Measurements from ENCODE around the gene POGZ. TPM values are rescaled to one million over a fixed set of nuclear protein-coding genes. Genes with fewer than 3 reads are reported as not detected.

The POGZ gene
- total RNA-seq, 3 donors from 2014 or later, result 37.0 to 72.6 (median 60.3) TPM

GRCh38 chr1:151502859-151503780 lies 43.8 kb upstream of the POGZ start:
- intact Hi-C loops (cut with DNase I; ENCODE audit: low total_unique reads), result no loop called here
- H3K4me3 ChIP-seq, result no peak overlapping the region
- DNase-seq (ENCODE audit: low spot score in 2 of 2), result no peak

GRCh38 chr1:151502035-151502700 lies 42.9 kb upstream of the POGZ start:
- TF ChIP-seq POLR2AphosphoS5 (IDR thresholded peaks at IDR 0.05), result no peak
- TF ChIP-seq POLR2A (IDR thresholded peaks at IDR 0.05), result no peak
- no peak for TF ChIP-seq CTCF (IDR thresholded peaks at IDR 0.05)
- Histone ChIP-seq H3K27ac (no peak overlapping the region), H3K27me3 (no peaks in the 10 kb centered on the region), H3K36me3 (no peaks in the 10 kb centered on the region), H3K4me3 (no peak overlapping the region), H3K4me1 (no peaks in the 10 kb centered on the region), H3K9me3 (no peaks in the 10 kb centered on the region)
- intact Hi-C loops (cut with DNase I; ENCODE audit: low total_unique reads), result no loop called here
- DNase-seq (ENCODE audit: low spot score in 2 of 2), result no peak

More at GRCh38 chr1:151502859-151503780, 43.8 kb upstream of the POGZ start:
- H3K27ac ChIP-seq, result no peak overlapping the region
- no peaks in the 10 kb centered on the region for H3K4me1 ChIP-seq
- no peak for TF ChIP-seq POLR2A (IDR thresholded peaks at IDR 0.05)
- TF ChIP-seq CTCF (IDR thresholded peaks at IDR 0.05), result no peak
- no peaks in the 10 kb centered on the region for H3K36me3 ChIP-seq
- no peaks in the 10 kb centered on the region for H3K9me3 ChIP-seq
- H3K27me3 ChIP-seq, result no peaks in the 10 kb centered on the region

GRCh38 chr1:151501474-151501873 lies 42.2 kb upstream of the POGZ start:
- DNase-seq (ENCODE audit: low spot score in 2 of 2), result no peak
- H3K36me3 ChIP-seq, result no peaks in the 10 kb centered on the region
- H3K4me1 ChIP-seq, result no peaks in the 10 kb centered on the region
- H3K27ac ChIP-seq, result no peak overlapping the region
- intact Hi-C loops (cut with DNase I; ENCODE audit: low total_unique reads), result no loop called here
- H3K9me3 ChIP-seq, result no peaks in the 10 kb centered on the region
- H3K4me3 ChIP-seq, result no peak overlapping the region
- H3K27me3 ChIP-seq, result no peaks in the 10 kb centered on the region
- no peak for TF ChIP-seq POLR2AphosphoS5 (IDR thresholded peaks at IDR 0.05)
- peak in 1 of 3 donors; percentile 29 for TF ChIP-seq CTCF (IDR thresholded peaks at IDR 0.05)
- no peak for TF ChIP-seq POLR2A (IDR thresholded peaks at IDR 0.05)

GRCh38 chr1:151499930-151500329 lies 40.6 kb upstream of the POGZ start:
- Histone ChIP-seq H3K27me3 (no peaks in the 10 kb centered on the region), H3K27ac (no peak overlapping the region), H3K9me3 (no peaks in the 10 kb centered on the region), H3K4me3 (no peak overlapping the region), H3K36me3 (no peaks in the 10 kb centered on the region), H3K4me1 (no peaks in the 10 kb centered on the region)
- no peak for TF ChIP-seq CTCF (IDR thresholded peaks at IDR 0.05)
- TF ChIP-seq POLR2A (IDR thresholded peaks at IDR 0.05), result no peak
- TF ChIP-seq POLR2AphosphoS5 (IDR thresholded peaks at IDR 0.05), result no peak
- DNase-seq (ENCODE audit: low spot score in 2 of 2), result no peak
- intact Hi-C loops (cut with DNase I; ENCODE audit: low total_unique reads), result no loop called here

- no peak for DNase-seq (ENCODE audit: low spot score in 2 of 2)
- Histone ChIP-seq H3K27me3 (no peaks in the 10 kb centered on the region), H3K27ac (no peak overlapping the region), H3K4me1 (peaks cover 0 to 4% of the 10 kb centered on the region in 2 donors), H3K4me3 (no peak overlapping the region), H3K9me3 (no peaks in the 10 kb centered on the region), H3K36me3 (no peaks in the 10 kb centered on the region)
- no peak for TF ChIP-seq POLR2A (IDR thresholded peaks at IDR 0.05)
- TF ChIP-seq POLR2AphosphoS5 (IDR thresholded peaks at IDR 0.05), result no peak
- TF ChIP-seq CTCF (IDR thresholded peaks at IDR 0.05), result no peak
- intact Hi-C loops (cut with DNase I; ENCODE audit: low total_unique reads), result no loop called here
Measured at GRCh38 chr1:151499365-151499764, 40.1 kb upstream of the POGZ start.
